NCI-H2227 (cell line): ENCODE data around the gene BAHCC1.

ENCODE experiments used
- DNase-seq: peaks from one replicate; lab custom pipeline; 2025; ENCODE audit not compliant: unreplicated experiment; lab: John Stamatoyannopoulos, UW

BAHCC1 gene

DNA sequence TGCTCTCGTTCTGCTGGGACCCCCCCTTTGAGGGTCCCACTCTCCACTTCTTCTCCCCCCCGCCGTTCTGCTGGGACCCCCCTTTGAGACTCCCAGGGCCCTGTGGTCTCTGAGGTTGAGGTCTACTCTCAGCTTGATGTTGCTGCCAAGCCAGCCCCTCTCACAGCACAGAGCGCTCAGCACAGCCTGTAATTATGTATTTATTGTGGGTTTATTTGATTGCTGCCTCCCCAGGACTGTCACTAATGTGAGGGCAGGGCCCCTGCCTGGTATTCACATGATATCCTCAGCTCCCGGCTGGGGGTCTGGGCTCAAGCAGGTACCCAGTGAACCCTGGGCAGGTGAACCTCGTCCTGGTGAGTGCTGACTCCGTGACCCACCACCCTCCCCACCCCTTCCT is 81.9 kb downstream of the BAHCC1 start:
- peak; percentile 56 for DNase-seq

DNA sequence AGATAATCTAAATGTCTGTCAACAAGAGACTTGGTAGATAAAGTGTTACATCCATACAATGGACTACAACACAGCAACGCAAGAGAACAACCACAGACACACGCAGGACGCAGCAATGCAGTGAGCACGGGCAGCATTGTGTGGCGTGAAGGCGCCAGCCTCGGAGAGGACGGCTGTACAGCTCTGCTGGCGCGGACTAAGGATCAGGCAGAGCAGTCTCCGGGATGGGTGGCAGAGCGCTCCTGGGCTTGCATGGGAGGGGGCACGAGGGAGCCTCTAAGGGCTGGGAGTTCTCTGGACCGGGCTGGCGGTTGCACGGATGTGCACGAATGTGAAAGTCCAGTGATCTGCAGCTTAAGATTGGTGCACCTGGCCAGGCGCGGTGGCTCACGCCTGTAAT is 82.9 kb downstream of the BAHCC1 start:
- DNase-seq: peak; percentile 21

DNA sequence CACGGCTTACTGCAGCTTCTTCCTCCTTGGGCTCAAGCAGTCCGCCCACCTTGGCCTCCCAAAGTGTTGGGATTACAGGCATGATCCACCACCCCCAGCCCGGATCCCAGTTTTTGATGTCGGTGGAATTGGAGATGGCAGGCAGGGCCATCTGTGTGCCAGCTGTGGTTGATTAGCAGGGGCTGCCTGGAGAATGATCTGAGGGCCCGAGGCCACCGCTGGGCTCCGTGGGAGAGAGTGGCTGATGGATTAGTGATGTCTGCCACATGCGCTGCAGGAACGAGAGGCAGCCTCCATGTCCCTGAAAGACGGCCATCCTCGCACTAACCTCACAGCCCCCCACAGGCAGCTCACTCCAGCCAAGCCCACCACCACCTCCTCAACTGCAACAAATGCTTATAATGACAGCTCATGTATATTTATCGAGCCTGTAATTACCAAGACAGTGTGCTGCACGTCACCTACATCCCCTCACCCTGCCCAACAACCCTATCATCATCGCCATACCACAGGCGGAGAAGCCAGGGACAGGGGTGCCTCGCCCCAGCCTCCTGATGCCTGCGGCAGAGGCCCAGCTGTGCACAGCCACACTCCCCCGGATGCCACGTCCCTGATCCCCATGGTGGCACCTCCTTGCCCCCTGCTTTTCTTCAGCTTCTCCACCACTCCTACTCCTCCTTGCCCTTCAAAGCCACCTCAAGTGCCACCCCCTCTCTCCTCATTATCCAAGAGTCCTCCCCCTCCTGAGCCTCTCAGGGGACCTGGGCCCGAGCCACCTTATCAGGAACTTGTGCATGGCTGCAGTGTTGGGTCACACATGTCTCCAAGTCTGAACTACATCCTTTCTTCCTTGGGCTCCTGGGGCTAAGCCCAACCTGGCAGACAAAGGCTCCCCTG is 84.2 kb downstream of the BAHCC1 start:
- peak; percentile 55 for DNase-seq

DNA sequence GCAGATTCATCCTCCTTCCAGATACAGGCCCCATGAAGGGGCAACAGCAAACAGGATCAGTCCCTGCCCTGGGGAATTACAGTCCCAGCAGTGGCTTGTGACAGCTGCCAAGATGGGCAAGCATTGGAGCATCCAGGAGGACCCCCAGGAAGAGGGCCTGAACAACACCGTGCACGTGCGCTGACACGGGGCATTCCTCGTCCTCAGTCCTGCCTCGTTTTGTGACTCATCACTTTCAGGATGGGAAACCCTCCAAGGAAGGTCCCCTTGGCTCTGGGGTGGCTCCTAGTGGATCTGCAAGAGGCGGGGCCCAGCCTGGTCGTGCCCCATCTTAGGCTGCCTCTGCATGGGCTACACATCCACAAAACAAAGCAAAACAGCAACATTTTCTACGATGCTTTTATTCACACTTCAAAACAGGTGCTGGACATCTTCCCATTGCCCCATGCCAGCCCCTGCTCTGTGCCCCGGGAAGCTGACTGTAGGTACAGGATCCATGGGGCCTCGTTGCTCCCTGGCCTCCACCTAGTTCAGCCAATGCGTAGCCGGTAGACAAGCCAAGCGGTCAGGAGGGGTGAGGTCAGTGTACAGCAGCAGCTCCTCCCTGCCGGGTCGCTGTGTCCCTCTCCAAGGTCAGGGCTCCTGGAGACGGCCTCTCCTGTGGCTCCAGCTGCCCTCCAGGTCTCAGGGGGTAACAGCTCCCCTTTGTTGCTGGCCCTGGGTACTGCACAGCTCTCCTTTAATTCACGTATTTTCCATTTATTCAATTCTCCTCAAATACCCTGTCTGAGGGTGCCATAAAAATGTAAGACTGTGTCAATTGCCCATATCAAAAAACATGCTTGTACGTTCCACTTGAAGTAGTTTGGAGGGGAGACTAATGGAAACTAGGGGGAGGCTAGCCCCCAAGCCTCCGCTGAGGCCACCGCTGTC is 85.1 kb downstream of the BAHCC1 start:
- DNase-seq: no peak

DNA sequence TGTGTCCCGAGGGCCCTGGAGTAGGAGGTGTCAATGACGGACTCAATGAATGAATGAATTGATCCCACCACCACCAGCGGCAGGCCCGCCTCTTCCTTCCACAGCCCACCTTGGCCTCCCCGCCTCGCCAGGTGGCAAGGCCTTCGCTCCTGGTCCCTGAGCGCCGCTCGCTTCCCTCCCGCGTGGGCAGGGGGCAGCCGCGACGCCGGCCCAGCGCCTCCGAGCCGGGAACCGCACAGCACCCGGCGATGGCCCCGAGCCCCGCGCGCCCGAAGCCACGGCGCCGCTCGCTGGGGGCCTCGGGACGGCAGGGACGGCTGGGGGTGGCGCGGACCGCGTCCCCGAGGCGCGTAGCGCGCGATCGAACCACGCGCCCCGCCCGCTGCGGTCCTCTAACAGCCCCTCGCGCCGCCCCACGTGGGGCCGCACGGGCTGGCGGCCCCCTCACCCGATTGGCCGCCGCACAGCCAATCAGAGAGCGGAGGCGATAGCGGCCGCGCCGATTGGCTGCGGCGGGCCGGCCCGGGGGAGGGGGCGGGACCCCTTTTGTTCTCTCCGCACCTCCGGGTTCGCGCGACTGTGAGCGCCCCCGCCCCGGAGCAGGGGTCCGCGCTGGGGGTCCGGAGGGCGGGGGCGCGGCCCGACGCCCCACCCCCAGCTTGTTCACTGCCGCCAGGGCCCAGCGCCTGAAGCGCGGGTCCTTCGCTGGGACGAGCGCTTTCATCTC is 86.0 kb downstream of the BAHCC1 start:
- peak; percentile 85 for DNase-seq

DNA sequence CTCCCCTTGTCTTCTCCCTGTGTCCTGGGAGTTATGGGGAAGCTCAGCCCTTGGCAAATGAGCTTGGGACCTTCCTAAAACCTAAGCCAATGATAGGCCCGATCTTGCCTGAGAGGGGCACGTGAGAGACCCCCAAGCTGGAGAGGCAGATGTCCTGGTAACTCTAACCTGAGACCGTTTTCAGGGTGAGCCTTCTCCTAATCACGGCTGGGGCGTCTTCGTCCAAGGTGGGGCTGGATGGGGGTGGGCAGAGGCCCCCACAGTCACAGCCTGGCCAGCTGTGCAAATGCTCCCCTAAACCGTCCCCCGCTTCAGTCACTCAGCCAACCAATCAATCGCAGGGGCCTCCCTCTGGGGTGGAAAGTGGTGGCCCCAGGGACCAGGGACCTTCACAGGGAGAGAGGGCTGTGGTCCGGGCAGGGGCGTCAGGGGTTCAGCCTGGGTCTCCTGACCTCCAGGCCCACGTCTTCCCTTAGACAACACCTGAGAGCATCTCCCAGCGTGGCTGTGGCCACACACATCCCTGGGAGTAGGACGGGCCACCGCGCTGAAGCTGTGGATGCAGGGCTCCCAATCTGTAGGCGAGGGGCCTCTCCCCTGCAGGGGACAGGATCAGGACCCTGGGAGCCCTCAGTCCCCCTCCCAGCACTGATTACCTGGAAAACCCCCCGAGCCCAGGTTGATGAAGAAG is 86.7 kb downstream of the BAHCC1 start:
- DNase-seq: no peak

DNA sequence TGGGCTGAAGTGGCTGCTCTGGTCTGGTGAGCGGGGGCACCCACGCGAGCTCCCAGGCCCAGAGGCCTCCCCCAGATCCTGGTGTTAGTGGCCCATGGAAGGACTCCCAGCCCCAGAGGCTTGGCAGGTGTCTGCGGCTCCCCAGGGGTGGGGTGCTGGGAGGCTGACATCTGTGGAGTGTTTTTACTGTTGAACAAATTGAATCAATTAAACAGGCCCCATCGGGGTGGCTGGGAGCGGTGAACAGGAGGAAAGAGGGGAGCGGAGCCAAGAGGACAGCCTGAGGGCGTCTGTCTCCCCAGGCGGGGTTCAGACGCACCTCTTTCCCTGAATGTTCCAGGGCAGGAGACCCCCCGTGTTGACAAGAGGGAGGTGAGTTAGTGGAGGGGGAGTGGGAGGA is 87.4 kb downstream of the BAHCC1 start:
- no peak for DNase-seq

DNA sequence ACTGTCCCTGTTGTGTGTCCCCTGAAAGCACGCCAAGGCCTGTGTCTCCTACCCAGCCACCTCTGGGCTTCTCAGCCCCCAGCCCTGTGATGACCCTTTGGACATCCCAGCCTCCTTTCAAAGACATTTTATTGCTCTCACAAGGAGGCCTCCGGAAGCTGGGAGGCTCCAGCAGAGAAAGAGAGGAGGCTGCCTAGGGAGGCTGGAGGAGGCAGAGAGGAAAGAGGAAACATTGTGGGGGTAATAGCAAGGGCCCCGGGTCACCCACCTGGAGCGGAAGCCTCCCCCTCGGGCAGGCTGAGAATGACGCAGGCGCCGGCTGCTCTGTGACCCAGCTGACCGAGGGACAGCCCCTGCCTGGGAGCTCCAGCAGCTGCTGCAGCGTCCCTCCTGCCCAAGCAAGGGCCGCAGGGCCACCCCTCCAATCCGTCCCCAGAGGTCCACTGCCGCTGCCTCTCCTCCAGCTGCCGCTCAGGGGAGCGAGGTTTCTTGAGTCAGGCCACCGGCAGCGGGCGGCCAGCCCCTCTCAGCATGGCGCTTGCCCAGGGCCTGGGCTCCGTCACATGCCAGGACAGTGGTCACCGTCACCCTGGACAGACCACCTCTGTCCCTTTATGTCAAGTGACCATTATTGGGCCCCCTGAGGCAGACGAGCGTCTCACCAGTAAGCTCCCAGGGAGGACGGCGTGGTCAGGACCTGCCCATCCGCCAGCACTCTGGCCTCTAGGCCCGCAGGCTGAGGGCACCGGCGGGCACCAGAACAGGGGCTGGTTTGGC is 88.0 kb downstream of the BAHCC1 start:
- no peak for DNase-seq

DNA sequence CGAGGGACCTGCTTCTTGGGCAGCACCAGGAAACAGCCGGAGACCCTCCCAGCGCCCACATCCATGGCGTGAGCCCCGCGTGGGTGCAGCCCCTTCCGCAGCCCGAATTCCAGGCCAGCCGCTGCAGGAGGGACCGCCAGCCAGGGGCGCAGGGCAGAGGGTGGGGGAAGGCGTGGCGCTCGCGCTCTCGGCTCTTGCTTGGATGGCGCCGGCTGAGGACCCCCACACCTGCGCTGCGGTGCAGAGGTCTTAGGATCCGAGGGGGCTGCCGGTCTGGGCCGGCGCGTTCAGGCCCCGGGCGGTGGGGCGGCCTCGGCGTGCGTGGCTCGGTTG is 88.6 kb downstream of the BAHCC1 start:
- no peak for DNase-seq

DNA sequence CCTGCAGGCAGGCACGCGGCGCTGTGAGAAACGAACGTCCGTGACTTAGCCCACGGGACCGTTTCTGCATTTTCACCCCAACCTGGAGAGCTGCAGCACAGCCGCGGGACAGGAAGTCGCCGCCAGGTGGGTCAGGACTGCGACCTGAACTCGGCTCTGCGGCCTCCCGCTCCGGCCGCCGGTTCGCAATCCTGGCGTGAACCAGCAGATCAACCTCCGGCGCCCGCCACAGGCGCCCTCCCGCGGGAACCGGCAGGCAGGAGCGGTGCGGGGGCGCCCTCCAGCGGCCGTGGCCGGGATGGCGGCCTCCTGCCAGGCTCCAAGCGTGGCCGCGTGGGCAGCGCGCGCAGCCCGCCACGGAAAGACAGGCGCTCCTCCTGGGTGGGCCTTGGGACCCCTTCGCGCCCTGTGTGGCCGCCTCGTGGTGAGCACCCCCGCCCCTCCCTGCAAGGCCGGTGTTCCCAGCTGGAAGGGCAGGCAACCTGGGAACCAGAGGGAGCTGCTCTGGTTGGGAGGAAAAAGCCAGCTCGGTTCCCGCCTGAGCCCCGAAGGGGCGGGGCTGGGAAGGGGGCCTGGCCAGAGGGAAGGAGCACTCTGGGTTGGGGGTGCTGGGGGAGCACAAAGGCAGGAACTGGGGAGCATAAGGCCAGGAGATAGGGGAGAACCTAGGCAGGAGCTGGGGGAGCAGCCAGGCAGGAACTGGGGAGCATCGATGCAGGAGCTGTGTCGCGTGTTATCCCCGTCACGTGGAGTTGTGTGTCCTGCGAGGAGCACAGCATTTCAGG is 89.1 kb downstream of the BAHCC1 start:
- peak; percentile 92 for DNase-seq

DNA sequence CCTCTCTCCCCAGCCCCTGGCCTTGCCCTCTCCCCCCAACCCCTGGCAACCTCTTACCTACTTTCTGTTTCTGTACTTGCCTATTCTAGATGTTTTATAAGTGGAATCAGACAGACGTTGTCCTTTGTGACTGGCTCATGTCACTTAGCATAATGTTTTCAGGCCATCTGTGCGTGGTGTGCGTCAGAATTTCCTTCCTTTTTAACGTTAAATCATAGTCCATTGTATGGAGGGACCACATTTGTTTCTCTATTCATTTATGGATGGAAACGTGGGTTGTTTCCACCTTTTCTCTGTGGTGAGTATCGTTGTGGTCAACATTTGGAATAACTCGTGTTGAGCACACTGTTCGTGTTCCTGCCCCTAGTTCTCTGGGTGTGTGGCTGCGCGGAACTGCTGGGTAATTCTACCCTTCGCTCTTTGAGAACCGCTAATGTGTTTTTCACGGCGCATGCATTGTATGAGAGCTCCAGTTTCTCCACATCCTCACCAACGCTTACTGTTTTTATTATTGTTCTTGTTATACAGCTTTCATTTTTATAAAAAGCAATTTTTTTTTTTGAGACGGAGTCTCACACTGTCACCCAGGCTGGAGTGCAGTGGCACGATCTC is 91.0 kb downstream of the BAHCC1 start:
- no peak for DNase-seq

DNA sequence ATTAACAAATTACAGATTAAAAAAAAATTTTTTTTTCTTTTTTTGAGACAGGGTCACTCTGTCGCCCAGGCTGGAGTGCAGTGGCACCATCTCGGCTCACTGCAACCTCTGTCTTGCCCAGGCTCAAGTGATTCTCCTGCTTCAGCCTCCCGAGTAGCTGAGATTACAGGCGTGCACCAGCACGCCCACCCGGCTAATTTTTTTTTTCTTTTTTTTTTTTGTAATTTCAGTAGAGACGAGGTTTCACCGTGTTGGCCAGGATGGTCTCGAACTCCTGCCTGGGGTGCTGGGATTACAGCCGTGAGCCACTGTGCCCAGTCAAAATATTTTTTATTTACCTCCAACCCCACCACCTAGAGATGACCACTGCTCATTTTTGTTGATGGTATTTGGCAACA is 91.8 kb downstream of the BAHCC1 start:
- no peak for DNase-seq

DNA sequence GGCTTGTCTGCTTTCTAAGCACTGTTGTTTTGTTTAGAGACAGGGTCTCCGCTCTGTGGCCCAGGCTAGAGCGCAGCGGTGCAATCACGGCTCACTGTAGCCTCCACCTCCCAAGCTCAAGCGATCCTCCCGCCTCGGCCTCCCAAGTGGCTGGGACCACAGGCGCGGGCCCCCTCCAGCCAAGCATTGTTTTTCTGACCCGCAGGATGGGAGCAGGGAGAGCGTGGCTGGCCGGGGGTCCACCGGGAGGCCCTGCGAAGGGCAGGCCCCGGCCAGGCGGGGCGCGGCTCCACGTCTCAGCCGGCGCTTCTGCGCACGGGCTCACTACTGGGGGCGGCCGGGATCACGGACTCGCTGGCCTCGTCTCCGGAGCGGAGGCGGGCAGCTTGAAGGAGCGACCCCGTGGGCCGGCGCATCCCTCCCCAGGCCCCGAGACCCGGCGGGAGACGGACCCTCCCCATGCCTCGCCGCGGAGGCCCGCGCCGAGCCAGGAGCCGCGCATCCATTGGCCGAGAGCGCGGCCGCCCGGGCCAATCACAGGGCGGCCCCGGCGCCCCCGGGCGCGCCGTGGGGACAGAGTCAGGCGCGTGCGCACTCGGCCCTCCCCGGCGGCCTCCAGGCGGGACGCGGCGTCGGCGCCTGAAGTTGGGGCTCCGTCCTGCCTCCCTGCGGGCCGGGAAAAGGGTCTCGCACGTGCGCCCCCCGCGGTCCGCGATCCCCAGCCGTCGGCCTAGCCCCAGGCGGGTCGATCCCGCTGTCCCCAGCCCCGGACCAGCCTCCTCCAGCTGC is 92.4 kb downstream of the BAHCC1 start:
- peak; percentile 94 for DNase-seq

DNA sequence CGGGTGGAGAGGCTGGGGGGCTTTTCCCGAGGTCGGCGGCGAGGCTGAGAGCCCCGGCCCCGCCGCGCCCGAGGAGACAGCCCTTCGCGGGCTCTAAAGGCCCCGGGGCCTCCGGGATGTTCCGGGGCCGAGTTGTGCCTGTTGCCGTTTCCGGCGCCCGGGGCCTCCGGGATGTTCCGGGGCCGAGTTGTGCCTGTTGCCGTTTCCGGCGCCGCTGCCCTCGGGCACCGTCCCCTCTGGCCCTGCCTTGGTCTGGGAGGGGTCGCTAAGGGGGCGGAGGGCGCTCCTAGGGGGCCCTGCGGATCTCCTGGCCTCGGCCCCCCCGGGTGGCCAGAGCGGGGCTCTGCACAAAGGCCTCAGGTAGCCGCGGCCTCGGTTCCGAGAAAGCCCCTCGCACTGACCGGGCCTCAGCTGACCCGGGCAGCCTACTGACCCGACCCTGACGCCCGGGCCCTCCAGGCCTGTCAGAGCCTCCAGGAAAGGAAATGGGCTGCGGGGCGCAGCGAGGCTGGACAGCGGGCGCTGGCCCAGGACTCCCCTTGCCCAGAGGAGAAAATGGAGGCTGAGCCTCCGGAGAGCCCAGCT is 93.1 kb downstream of the BAHCC1 start:
- no peak for DNase-seq

DNA sequence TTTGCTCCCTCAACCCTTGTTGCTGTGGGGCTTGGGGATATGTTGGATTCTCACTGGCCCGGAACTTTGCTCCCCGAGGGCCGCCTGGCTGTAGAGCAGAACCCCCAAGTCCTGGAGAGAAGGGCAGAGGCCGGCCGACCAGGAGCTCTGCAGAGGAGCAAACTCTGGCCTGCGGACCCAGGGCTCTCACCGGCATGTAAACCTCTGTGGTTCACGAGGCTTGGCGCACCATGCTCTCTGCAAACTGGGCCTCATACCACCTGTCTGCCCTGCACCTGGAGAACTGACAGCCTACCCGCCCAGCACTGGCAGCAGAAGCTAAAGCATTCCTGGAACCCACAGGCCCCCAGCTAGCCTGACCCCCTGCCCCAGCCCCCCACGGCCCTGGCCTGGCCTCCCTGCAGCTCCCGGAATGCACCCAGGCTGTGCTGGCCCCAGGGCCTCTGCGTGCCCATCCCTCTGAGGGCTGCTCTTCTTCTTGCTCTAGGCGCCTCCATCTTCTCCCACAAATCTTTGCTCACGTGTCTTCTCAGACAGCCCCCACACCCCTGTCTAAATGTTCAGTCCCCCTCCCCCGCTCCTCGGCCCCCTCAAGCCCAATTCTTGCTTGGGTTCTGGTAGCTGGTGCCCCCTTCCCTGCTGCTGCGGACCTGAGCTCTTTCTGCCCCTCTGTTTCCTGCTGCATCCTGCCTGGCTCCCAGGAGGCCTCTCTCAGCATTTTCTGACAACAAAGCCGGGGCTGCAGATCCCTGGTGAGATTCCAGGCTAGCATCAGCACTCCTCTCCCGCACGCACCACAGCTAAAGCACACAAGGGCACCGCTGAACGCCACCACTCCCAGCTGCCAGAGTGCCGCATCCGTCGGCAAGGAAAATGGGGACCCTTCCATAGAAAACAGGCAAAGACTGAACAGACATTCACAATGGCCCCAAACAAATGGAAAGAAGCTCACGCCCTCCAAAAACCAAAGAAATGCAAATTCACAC is 94.0 kb downstream of the BAHCC1 start:
- DNase-seq: no peak
